Measurements from ENCODE around the gene METTL22.

METTL22 gene

GRCh38 chr16:8594149-8594666, 27.3 kb upstream of the METTL22 start:
- no peak for DNase-seq

- DNase-seq: no peak
Observed at GRCh38 chr16:8595783-8596182, 25.7 kb upstream of the METTL22 start.

GRCh38 chr16:8596581-8596980, 24.9 kb upstream of the METTL22 start:
- no peak for DNase-seq

GRCh38 chr16:8600144-8600775, 21.2 kb upstream of the METTL22 start:
- no peak for DNase-seq

- no peak for DNase-seq
Observed at GRCh38 chr16:8605554-8605953, 15.9 kb upstream of the METTL22 start.

- DNase-seq: no peak
Observed at GRCh38 chr16:8607214-8607613, 14.3 kb upstream of the METTL22 start.

GRCh38 chr16:8611122-8611521, 10.4 kb upstream of the METTL22 start:
- no peak for DNase-seq

GRCh38 chr16:8611886-8612600, 9.5 kb upstream of the METTL22 start:
- DNase-seq: no peak

GRCh38 chr16:8614435-8615029, 7.0 kb upstream of the METTL22 start:
- no peak for DNase-seq

- DNase-seq: no peak
Observed at GRCh38 chr16:8619671-8620370, 1.7 kb upstream of the METTL22 start.

- DNase-seq: no peak
Observed at GRCh38 chr16:8620535-8620934, 963 bp upstream of the METTL22 start.

- no peak for DNase-seq
Observed at GRCh38 chr16:8621222-8621571, 301 bp upstream of the METTL22 start.

- no peak for DNase-seq
Observed at GRCh38 chr16:8622315-8622656, 788 bp downstream of the METTL22 start.

GRCh38 chr16:8623634-8624033, 2.1 kb downstream of the METTL22 start:
- no peak for DNase-seq

- no peak for DNase-seq
Observed at GRCh38 chr16:8625491-8626087, 4.1 kb downstream of the METTL22 start.

GRCh38 chr16:8626946-8627345, 5.4 kb downstream of the METTL22 start:
- DNase-seq: no peak

GRCh38 chr16:8627456-8627855, 6.0 kb downstream of the METTL22 start:
- DNase-seq: no peak

GRCh38 chr16:8628981-8629725, 7.7 kb downstream of the METTL22 start:
- no peak for DNase-seq

- DNase-seq: no peak
Observed at GRCh38 chr16:8630255-8630953, 8.9 kb downstream of the METTL22 start.

GRCh38 chr16:8631373-8631772, 9.9 kb downstream of the METTL22 start:
- no peak for DNase-seq

- no peak for DNase-seq
Observed at GRCh38 chr16:8631818-8632465, 10.4 kb downstream of the METTL22 start.
